Smooth muscle cell of the pulmonary artery (primary cell): ENCODE results near the gene ABHD16A. TPM values are rescaled to one million over a fixed set of nuclear protein-coding genes. Genes with fewer than 3 reads are reported as not detected.

Experiments
- total RNA-seq: library from RNA; depleted of rRNA; stranded (reverse); fragments of >200 nt; gene quantifications from 2 replicates; pipeline ENCODE4 v1.2.3, GENCODE V29; 2014

ABHD16A gene
- total RNA-seq: 47.6 and 50.4 TPM in 2 replicates

GRCh38 chr6:31702819-31703716 is at the start of gene ABHD16A:
ABHD16A (minus strand) TSS chr6:31703324; CDS start chr6:31703281, 43 bp downstream.

GRCh38 chr6:31739639-31740396 is 36.7 kb upstream of the ABHD16A start, which contains the start of gene MSH5:
MSH5 (plus strand) TSS chr6:31740005; CDS start chr6:31740467, 462 bp downstream.

GRCh38 chr6:31736021-31736767 is 33.1 kb upstream of the ABHD16A start, which contains the start of gene CLIC1:
CLIC1 (minus strand) TSS chr6:31736530; CDS start chr6:31736300, 230 bp downstream.

GRCh38 chr6:31728767-31729514 is 25.8 kb upstream of the ABHD16A start, which contains the start of gene DDAH2:
DDAH2 (minus strand) TSS chr6:31729299; CDS start chr6:31729161, 138 bp downstream.

GRCh38 chr6:31723245-31723979 is 20.3 kb upstream of the ABHD16A start, which contains the start of gene MPIG6B:
MPIG6B (plus strand) TSS chr6:31723373; CDS start chr6:31723384, 11 bp downstream.

GRCh38 chr6:31721351-31722020 is 18.4 kb upstream of the ABHD16A start, which contains the start of gene LY6G6C:
LY6G6C (minus strand) TSS chr6:31721746; CDS start chr6:31721679, 67 bp downstream.

GRCh38 chr6:31715022-31715958 is 12.2 kb upstream of the ABHD16A start, which contains the start of gene LY6G6D:
LY6G6D (plus strand) TSS chr6:31715348; CDS start chr6:31715356, 8 bp downstream.

GRCh38 chr6:31706599-31706998 is 3.5 kb upstream of the ABHD16A start, which contains the start of gene LY6G6F:
LY6G6F (plus strand) TSS chr6:31706866; CDS start chr6:31706907, 41 bp downstream.

GRCh38 chr6:31680226-31681134 is 22.6 kb downstream of the ABHD16A start, which contains the start of gene LY6G5C:
LY6G5C (minus strand) TSS chr6:31681067; CDS start chr6:31680373, 694 bp downstream.

GRCh38 chr6:31669676-31670075 is 33.4 kb downstream of the ABHD16A start, which contains the start of gene LY6G5B:
LY6G5B (plus strand) TSS chr6:31669976; CDS start chr6:31670951, 975 bp downstream.

GRCh38 chr6:31665501-31666336 is 37.4 kb downstream of the ABHD16A start, which contains the start of gene CSNK2B:
CSNK2B (plus strand) TSS chr6:31666080; CDS start chr6:31666832, 752 bp downstream.

GRCh38 chr6:31664790-31665500 is 38.2 kb downstream of the ABHD16A start, which contains the start of gene GPANK1:
GPANK1 (minus strand) TSS chr6:31664997; CDS start chr6:31664478, 519 bp downstream.

GRCh38 chr6:31660381-31661261 is 42.5 kb downstream of the ABHD16A start, which contains the start of gene C6orf47:
C6orf47 (minus strand) TSS chr6:31660778; CDS start chr6:31659947, 831 bp downstream.

